Neuron (in vitro differentiated cells): ENCODE measurements around the gene KCTD8.

Experiments used
- H2AFZ ChIP-seq: one replicate; pipeline ENCODE4 v1.6.1; 2013; ENCODE audit warnings: low read depth, mild to moderate bottlenecking, inconsistent platforms, low read length, moderate library complexity
- H3K27me3 ChIP-seq: one replicate; pipeline ENCODE4 v1.6.1; 2013; ENCODE audit warnings: low read length; ENCODE audit not compliant: insufficient read depth
- H3K36me3 ChIP-seq: one replicate; pipeline ENCODE4 v1.6.1; 2013; ENCODE audit warnings: low read length; ENCODE audit not compliant: insufficient read depth
- H3K4me1 ChIP-seq: one replicate; pipeline ENCODE4 v1.6.1; 2013; ENCODE audit warnings: low read length; ENCODE audit not compliant: insufficient read depth
- H3K4me3 ChIP-seq: 2 replicates; pipeline ENCODE4 v1.5.1; 2013; ENCODE audit warnings: mild to moderate bottlenecking, low read length, moderate library complexity
- H3K9me3 ChIP-seq: one replicate; pipeline ENCODE4 v1.6.1; 2013; ENCODE audit warnings: low read length

Gene KCTD8

GRCh38 chr4:44279066-44279465 lies 169.5 kb downstream of the KCTD8 start:
- no peaks in the 10 kb centered on the region for H3K36me3 ChIP-seq
- no peaks in the 10 kb centered on the region for H3K4me1 ChIP-seq
- H3K27me3 ChIP-seq, result no peaks in the 10 kb centered on the region

GRCh38 chr4:44257461-44257860 lies 191.1 kb downstream of the KCTD8 start:
- no peaks in the 10 kb centered on the region for H3K9me3 ChIP-seq
- no peak overlapping the region for H2AFZ ChIP-seq
- no peaks in the 10 kb centered on the region for H3K27me3 ChIP-seq
- no peak overlapping the region for H3K4me3 ChIP-seq
- no peaks in the 10 kb centered on the region for H3K36me3 ChIP-seq
- no peaks in the 10 kb centered on the region for H3K4me1 ChIP-seq

More at GRCh38 chr4:44279066-44279465, 169.5 kb downstream of the KCTD8 start:
- no peaks in the 10 kb centered on the region for H3K9me3 ChIP-seq
- H3K4me3 ChIP-seq, result no peak overlapping the region
- H2AFZ ChIP-seq, result no peak overlapping the region

DNA sequence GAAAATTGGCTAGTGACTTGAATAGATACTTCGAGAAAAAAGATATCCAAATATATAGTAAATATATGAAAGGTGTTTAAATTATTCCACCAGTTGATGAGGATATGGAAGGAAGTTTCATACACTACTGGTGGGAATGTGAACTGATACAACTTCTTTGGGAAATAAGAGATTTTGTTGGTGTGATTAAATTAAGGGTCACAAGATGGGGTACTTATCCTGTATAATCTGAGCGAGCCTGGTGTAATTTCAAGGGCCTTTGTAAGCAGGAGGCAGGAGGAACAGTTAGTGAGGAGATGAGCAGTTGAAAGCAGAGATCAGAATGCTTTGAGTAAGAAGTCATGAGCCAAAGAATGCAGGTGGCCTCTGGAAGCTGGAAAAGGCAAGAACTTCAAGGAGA lies 192.2 kb downstream of the KCTD8 start:
- Histone ChIP-seq H2AFZ (no peak overlapping the region), H3K9me3 (no peaks in the 10 kb centered on the region), H3K27me3 (no peaks in the 10 kb centered on the region), H3K4me1 (no peaks in the 10 kb centered on the region), H3K36me3 (no peaks in the 10 kb centered on the region), H3K4me3 (no peak overlapping the region)

GRCh38 chr4:44237643-44238042 lies 211.0 kb downstream of the KCTD8 start:
- H3K36me3 ChIP-seq, result no peaks in the 10 kb centered on the region
- no peaks in the 10 kb centered on the region for H3K27me3 ChIP-seq
- no peaks in the 10 kb centered on the region for H3K9me3 ChIP-seq
- H3K4me1 ChIP-seq, result no peaks in the 10 kb centered on the region
- H3K4me3 ChIP-seq, result no peak overlapping the region
- no peak overlapping the region for H2AFZ ChIP-seq

- Histone ChIP-seq H3K4me1 (no peaks in the 10 kb centered on the region), H2AFZ (no peak overlapping the region), H3K9me3 (no peaks in the 10 kb centered on the region), H3K36me3 (no peaks in the 10 kb centered on the region), H3K27me3 (no peaks in the 10 kb centered on the region), H3K4me3 (no peak overlapping the region)
Measured at GRCh38 chr4:44235897-44236296, 212.7 kb downstream of the KCTD8 start.

GRCh38 chr4:44232262-44232661 lies 216.3 kb downstream of the KCTD8 start:
- H3K9me3 ChIP-seq, result no peaks in the 10 kb centered on the region
- no peaks in the 10 kb centered on the region for H3K27me3 ChIP-seq
- H3K4me3 ChIP-seq, result no peak overlapping the region
- no peak overlapping the region for H2AFZ ChIP-seq
- no peaks in the 10 kb centered on the region for H3K36me3 ChIP-seq
- H3K4me1 ChIP-seq, result no peaks in the 10 kb centered on the region

GRCh38 chr4:44231006-44231405 lies 217.6 kb downstream of the KCTD8 start:
- H3K9me3 ChIP-seq, result no peaks in the 10 kb centered on the region
- no peaks in the 10 kb centered on the region for H3K4me1 ChIP-seq
- no peaks in the 10 kb centered on the region for H3K36me3 ChIP-seq
- no peak overlapping the region for H3K4me3 ChIP-seq
- no peak overlapping the region for H2AFZ ChIP-seq
- no peaks in the 10 kb centered on the region for H3K27me3 ChIP-seq

GRCh38 chr4:44228326-44228725 lies 220.3 kb downstream of the KCTD8 start:
- no peaks in the 10 kb centered on the region for H3K36me3 ChIP-seq
- no peak overlapping the region for H3K4me3 ChIP-seq
- H3K9me3 ChIP-seq, result no peaks in the 10 kb centered on the region
- H3K4me1 ChIP-seq, result no peaks in the 10 kb centered on the region
- H2AFZ ChIP-seq, result no peak overlapping the region
- no peaks in the 10 kb centered on the region for H3K27me3 ChIP-seq

DNA sequence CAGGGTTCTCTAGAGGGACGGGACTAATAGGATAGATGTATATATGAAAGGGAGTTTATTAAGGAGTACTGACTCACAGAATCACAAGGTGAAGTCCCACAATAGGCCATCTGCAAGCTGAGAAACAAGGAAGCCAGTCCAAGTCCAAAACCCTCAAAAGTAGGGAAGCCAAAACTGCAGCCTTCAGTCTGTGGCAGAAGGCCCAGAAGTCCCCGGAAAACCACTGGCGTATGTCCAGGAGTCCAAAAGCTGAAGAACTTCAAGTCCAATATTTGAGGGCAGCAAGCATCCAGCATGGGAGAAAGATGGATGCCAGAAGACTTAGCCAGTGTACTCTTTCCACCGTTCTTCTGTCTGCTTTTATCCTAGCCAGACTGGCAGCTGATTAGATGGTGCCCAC lies 227.2 kb downstream of the KCTD8 start:
- Histone ChIP-seq H3K4me3 (no peak overlapping the region), H3K9me3 (no peaks in the 10 kb centered on the region), H3K4me1 (no peaks in the 10 kb centered on the region), H3K36me3 (no peaks in the 10 kb centered on the region), H2AFZ (no peak overlapping the region), H3K27me3 (no peaks in the 10 kb centered on the region)

- Histone ChIP-seq H3K36me3 (no peaks in the 10 kb centered on the region), H3K4me1 (no peaks in the 10 kb centered on the region), H3K9me3 (no peaks in the 10 kb centered on the region), H2AFZ (no peak overlapping the region), H3K27me3 (no peaks in the 10 kb centered on the region), H3K4me3 (no peak overlapping the region)
Measured at GRCh38 chr4:44210750-44211149, 237.9 kb downstream of the KCTD8 start.

- H3K36me3 ChIP-seq, result no peaks in the 10 kb centered on the region
- H2AFZ ChIP-seq, result no peak overlapping the region
- no peaks in the 10 kb centered on the region for H3K27me3 ChIP-seq
- no peaks in the 10 kb centered on the region for H3K9me3 ChIP-seq
- H3K4me3 ChIP-seq, result no peak overlapping the region
- H3K4me1 ChIP-seq, result no peaks in the 10 kb centered on the region
Measured at GRCh38 chr4:44196796-44197195, 251.8 kb downstream of the KCTD8 start.

DNA sequence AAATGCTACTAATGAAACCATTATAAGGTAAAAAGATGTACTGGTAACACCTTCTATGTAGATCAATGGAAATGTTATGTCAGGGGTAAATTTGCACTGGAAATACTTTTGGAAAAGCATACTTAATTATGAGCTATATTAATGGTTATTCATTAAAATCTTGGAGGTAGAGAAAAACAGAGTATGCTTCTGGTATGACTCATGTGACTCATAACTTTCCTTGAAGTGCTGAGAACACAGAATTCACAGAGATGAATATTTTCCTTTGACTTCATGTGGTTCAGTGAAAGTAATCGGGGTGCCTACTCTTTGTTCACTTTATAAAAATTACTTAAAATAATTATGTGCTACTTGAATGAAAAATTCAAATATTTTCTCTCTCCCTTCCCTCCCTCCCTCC lies 254.2 kb downstream of the KCTD8 start:
- Histone ChIP-seq H3K4me3 (no peak overlapping the region), H2AFZ (no peak overlapping the region), H3K36me3 (no peaks in the 10 kb centered on the region), H3K4me1 (no peaks in the 10 kb centered on the region), H3K27me3 (no peaks in the 10 kb centered on the region), H3K9me3 (no peaks in the 10 kb centered on the region)

DNA sequence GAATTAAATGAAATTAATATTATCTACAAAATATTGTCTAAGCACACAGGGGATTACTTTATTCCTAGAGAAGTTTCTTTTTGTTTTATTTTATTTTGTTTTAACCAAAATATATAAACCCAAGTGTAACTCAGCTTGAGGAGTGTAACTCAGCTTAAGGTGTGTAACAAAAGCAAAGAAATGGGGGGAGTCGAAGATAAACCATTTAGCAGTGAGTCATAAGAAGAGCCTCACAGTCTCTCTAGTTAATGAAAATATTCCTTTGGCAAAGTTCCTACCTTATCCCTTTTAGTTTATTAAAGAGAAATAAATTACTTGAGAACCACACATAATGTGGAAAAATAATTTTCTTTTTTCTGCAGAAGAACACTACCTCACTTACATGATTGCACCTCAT lies 261.8 kb downstream of the KCTD8 start:
- Histone ChIP-seq H3K9me3 (no peaks in the 10 kb centered on the region), H3K36me3 (no peaks in the 10 kb centered on the region), H3K4me3 (no peak overlapping the region), H3K4me1 (no peaks in the 10 kb centered on the region), H3K27me3 (no peaks in the 10 kb centered on the region), H2AFZ (no peak overlapping the region)

DNA sequence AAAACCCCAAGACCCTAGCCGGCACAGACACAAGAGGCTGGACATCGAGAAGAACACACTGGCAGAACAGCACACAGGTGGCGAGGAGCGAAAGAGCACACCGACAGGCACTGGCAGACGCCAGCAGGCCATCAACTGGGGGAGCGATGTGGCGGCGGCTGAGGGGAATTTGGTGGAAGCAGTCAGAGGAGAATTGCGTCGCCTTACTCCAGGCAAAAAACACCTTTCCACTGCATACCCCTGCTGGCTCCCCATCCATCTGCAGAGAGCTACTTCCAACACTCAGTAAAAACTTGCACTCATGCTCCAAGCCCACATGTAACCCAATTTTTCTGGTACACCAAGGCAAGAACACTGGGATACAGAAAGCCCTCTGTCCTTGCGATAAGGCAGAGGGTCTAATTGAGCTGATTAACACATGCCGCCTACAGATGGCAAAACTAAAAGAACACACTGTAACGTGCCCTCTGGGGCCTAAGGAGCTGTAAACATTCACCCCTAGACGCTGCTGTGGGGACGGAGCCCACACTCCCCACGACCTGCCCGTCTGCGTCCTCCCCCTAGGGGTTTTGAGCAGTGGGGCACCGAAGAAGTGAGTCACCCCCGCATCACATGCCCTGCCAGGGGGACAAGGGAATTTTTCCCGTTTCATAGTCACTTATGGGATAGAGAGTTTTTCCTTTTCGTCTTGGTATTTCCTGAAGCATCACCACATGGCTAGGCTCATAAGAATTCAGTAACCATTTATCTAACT lies 262.3 kb downstream of the KCTD8 start:
- H3K4me3 ChIP-seq, result no peak overlapping the region
- no peaks in the 10 kb centered on the region for H3K9me3 ChIP-seq
- no peaks in the 10 kb centered on the region for H3K4me1 ChIP-seq
- no peaks in the 10 kb centered on the region for H3K36me3 ChIP-seq
- no peak overlapping the region for H2AFZ ChIP-seq
- H3K27me3 ChIP-seq, result no peaks in the 10 kb centered on the region
